K562 (cell line): ENCODE results near the gene FAM3C. TPM values are rescaled to one million over a fixed set of nuclear protein-coding genes. Genes with fewer than 3 reads are reported as not detected.

Experiments used
- C11orf30 ChIP-seq: fragments of 450-650 bp; IDR thresholded peaks from 2 replicates; pipeline ENCODE4 v1.6.1; 2016; ENCODE audit warnings: low read depth, mild to moderate bottlenecking
- CXXC5 ChIP-seq: fragments of 250-450 bp; sonication (Bioruptor Pico); IDR thresholded peaks from 2 replicates; pipeline ENCODE4 v1.8.0; 2022; ENCODE audit warnings: inconsistent platforms, mild to moderate bottlenecking, moderate library complexity
- ETV5 ChIP-seq: sonication (generic); formaldehyde crosslinking; IDR thresholded peaks from 2 replicates; pipeline ENCODE4 v1.4.0; 2020; ENCODE audit warnings: low read depth, mild to moderate bottlenecking, missing genetic modification reagents
- GABPA ChIP-seq: fragments of 200-800 bp; sonication (Bioruptor generic); conservative IDR thresholded peaks from 2 replicates; pipeline ENCODE4 v1.6.1; 2016; ENCODE audit warnings: low read depth, missing genetic modification characterization, missing compliant biosample characterization
- KLF6 ChIP-seq: fragments of 250-450 bp; sonication (Bioruptor Pico); IDR thresholded peaks from 2 replicates; pipeline ENCODE4 v1.4.0; 2020; ENCODE audit warnings: mild to moderate bottlenecking, moderate library complexity, borderline replicate concordance
- NCOA4 ChIP-seq: fragments of 450-650 bp; IDR thresholded peaks from 2 replicates; pipeline ENCODE4 v1.6.1; 2018; ENCODE audit warnings: mild to moderate bottlenecking; ENCODE audit not compliant: partially characterized antibody
- NEUROD1 ChIP-seq: fragments of 150-350 bp; IDR thresholded peaks from 2 replicates; pipeline ENCODE4 v1.6.1; 2014; ENCODE audit warnings: borderline replicate concordance, low read length, low read depth; ENCODE audit not compliant: partially characterized antibody
- NFE2L1 ChIP-seq: fragments of 450-650 bp; IDR thresholded peaks from 2 replicates; pipeline ENCODE4 v1.6.1; 2016; ENCODE audit warnings: missing genetic modification characterization, low read depth, mild to moderate bottlenecking, missing compliant biosample characterization, moderate library complexity, borderline replicate concordance
- NR2C1 ChIP-seq, 2 experiments: fragments of 450-650 bp; IDR thresholded peaks; 2 replicates each; pipeline ENCODE4 v1.6.1; 2017; ENCODE audit warnings: mild to moderate bottlenecking in 2 of 2, antibody characterized with exemption in 1 of 2, inconsistent platforms in 1 of 2, missing compliant biosample characterization in 1 of 2, missing genetic modification characterization in 1 of 2
- SOX6 ChIP-seq: fragments of 450-650 bp; IDR thresholded peaks from 2 replicates; pipeline ENCODE4 v1.6.1; 2014; ENCODE audit warnings: mild to moderate bottlenecking
- TAF15 ChIP-seq: fragments of 200-400 bp; formaldehyde crosslinking; IDR thresholded peaks from 2 replicates; pipeline ENCODE4 v1.6.1; 2017; ENCODE audit warnings: mild to moderate bottlenecking, low read depth, low read length, moderate library complexity
- TGIF2 ChIP-seq: sonication (generic); formaldehyde crosslinking; IDR thresholded peaks from 2 replicates; pipeline ENCODE4 v1.8.1; 2022; ENCODE audit warnings: mild to moderate bottlenecking, missing genetic modification reagents, moderate library complexity
- ZEB2 ChIP-seq: fragments of 450-650 bp; IDR thresholded peaks from 2 replicates; pipeline ENCODE4 v1.6.1; 2016
- ZNF133 ChIP-seq: fragments of 250-450 bp; sonication (Bioruptor Pico); IDR thresholded peaks from 2 replicates; pipeline ENCODE4 v1.4.0; 2020; ENCODE audit warnings: mild to moderate bottlenecking
- ZNF445 ChIP-seq: fragments of 250-450 bp; sonication (Bioruptor Pico); IDR thresholded peaks from 2 replicates; pipeline ENCODE4 v1.4.0; 2020; ENCODE audit warnings: low read depth, mild to moderate bottlenecking, moderate library complexity
- ZNF778 ChIP-seq: fragments of 450-650 bp; formaldehyde crosslinking; IDR thresholded peaks from 2 replicates; pipeline ENCODE4 v1.4.0; 2020; ENCODE audit warnings: mild to moderate bottlenecking, moderate library complexity
- ZNF830 ChIP-seq: fragments of 250-450 bp; sonication (Bioruptor Pico); IDR thresholded peaks from 2 replicates; pipeline ENCODE4 v1.5.0; 2021; ENCODE audit warnings: mild to moderate bottlenecking
- polyA plus RNA-seq, 8 experiments: library from polyadenylated mRNA; depleted of rRNA in 4 of 8; stranded (reverse) in 5 of 8; unstranded in 3 of 8; fragments of >200 nt; fragmentation: Nextera tagmentation in 2 of 8; fragmentation: Illumina TruSeq in 1 of 8; extraction: Ambion mirVana in 2 of 8; extraction: Trizol in 1 of 8; gene quantifications; 2 replicates each; pipeline versions ENCODE4 v1.2.1 to v1.2.3, GENCODE V29; 2011 to 2014; ENCODE audit warnings: inconsistent platforms in 1 of 8, missing spikeins in 1 of 8
- total RNA-seq, 7 experiments: library from RNA; depleted of rRNA in 6 of 7; stranded (reverse); fragments of >200 nt in 6 of 7; fragmentation: Illumina TruSeq in 2 of 7; extraction: Trizol in 2 of 7; gene quantifications; 2 replicates each; pipeline versions ENCODE4 v1.2.1 to v1.2.3, GENCODE V29; 2011 to 2021; ENCODE audit warnings: low replicate concordance in 1 of 7
- TF ChIP-seq, protein P1 (sequence below): fragments of 450-650 bp; IDR thresholded peaks from 2 replicates; pipeline ENCODE4 v1.6.1; 2016; ENCODE audit warnings: antibody characterized with exemption
- TF ChIP-seq, protein P2 (sequence below): fragments of 250-450 bp; sonication (Bioruptor Pico); IDR thresholded peaks from 2 replicates; pipeline ENCODE4 v1.8.0; 2021; ENCODE audit warnings: moderate library complexity, mild to moderate bottlenecking, inconsistent platforms
- TF ChIP-seq, protein P3 (sequence below): IDR thresholded peaks from 2 replicates; pipeline ENCODE4 v1.6.1; 2016; ENCODE audit warnings: missing genetic modification characterization, missing compliant biosample characterization
- TF ChIP-seq, protein P4 (sequence below): fragments of 200-800 bp; sonication (Bioruptor generic); IDR thresholded peaks from 2 replicates; pipeline ENCODE4 v1.6.1; 2017; ENCODE audit warnings: missing genetic modification characterization, missing compliant biosample characterization
- TF ChIP-seq, protein P5 (sequence below): fragments of 250-450 bp; sonication (Bioruptor Pico); IDR thresholded peaks from 2 replicates; pipeline ENCODE4 v1.8.0; 2022; ENCODE audit warnings: inconsistent platforms, mild to moderate bottlenecking, moderate library complexity, borderline replicate concordance

Gene FAM3C
- total and polyA plus RNA-seq, 9 of the 15 experiments (the other 6 are each of a cell fraction or from before 2014, with no cell fraction given), result 10.6 to 42.6 (median 30.0) TPM

DNA sequence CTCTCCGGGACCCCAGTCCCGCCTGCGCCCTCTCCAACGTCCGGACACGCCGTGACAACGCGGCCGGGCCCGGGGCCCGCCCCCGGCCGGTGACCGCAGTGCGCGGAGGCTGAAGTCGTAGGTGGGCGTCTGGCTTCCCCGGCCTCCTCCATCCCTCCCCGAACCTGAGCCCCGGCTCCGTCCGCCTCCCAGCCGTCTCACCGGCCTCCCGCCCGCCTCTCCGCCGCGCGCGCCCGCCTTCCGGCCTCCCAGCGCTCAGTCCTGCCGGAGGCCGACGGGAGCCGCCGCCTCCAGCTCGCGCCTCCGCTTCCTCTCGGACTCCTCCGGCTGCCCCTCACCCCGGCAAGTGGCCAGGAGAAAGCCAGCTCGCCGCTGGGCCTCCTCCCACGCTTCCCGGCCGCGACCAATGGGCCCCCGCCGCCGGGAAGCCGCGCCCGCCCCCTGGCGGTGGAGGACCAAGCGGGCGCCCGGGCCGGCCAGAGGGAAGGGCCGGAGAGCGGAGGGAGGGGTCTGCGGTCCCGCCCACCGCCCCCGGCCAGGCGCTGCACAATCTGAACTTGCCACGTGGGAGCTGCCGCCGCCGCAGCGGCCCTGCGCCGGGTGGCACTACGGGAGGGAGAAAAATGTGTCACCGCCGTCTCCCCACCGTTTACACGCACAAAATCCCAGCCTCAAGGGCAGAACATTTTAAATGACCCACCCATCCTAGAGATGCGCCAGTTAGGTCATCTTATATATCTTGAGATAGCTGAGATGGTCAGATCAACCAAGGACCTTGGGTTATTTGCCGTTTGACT is at the start of gene FAM3C (continued):
- TF ChIP-seq, protein P1, sequence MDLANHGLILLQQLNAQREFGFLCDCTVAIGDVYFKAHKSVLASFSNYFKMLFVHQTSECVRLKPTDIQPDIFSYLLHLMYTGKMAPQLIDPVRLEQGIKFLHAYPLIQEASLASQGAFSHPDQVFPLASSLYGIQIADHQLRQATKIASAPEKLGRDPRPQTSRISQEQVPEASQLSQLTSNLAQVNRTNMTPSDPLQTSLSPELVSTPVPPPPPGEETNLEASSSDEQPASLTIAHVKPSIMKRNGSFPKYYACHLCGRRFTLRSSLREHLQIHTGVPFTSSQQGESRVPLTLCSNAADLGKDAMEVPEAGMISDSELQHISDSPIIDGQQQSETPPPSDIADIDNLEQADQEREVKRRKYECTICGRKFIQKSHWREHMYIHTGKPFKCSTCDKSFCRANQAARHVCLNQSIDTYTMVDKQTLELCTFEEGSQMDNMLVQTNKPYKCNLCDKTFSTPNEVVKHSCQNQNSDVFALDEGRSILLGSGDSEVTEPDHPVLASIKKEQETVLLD, result peak; percentile 53; the same call in 1 of the 2 replicates
- TF ChIP-seq NR2C1 (IDR thresholded peaks at IDR 0.05) (no peak; the same call in 1 of the 2 replicates), NR2C1 (tag; IDR thresholded peaks at IDR 0.05) (peak; percentile 21; the same call in 1 of the 2 replicates), C11orf30 (peak; percentile 58), NEUROD1 (peak; percentile 92), ZNF778 (CRISPR knock-in tag) (no peak), ZNF830 (peak; percentile 81; the same call in 1 of the 2 replicates), ZNF133 (CRISPR knock-in tag) (no peak), NFE2L1 (tag) (no peak), TGIF2 (peak; percentile 96), ZEB2 (no peak), ETV5 (CRISPR knock-in tag) (peak; percentile 74), CXXC5 (CRISPR knock-in tag) (peak; percentile 98), SOX6 (peak; percentile 85), ZNF445 (CRISPR knock-in tag) (no peak), GABPA (tag) (peak; percentile 75), KLF6 (CRISPR knock-in tag) (no peak), NCOA4 (no peak), TAF15 (no peak)
- TF ChIP-seq, protein P2, sequence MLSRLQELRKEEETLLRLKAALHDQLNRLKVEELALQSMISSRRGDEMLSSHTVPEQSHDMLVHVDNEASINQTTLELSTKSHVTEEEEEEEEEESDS (CRISPR knock-in tag), result no peak
- TF ChIP-seq, protein P3, sequence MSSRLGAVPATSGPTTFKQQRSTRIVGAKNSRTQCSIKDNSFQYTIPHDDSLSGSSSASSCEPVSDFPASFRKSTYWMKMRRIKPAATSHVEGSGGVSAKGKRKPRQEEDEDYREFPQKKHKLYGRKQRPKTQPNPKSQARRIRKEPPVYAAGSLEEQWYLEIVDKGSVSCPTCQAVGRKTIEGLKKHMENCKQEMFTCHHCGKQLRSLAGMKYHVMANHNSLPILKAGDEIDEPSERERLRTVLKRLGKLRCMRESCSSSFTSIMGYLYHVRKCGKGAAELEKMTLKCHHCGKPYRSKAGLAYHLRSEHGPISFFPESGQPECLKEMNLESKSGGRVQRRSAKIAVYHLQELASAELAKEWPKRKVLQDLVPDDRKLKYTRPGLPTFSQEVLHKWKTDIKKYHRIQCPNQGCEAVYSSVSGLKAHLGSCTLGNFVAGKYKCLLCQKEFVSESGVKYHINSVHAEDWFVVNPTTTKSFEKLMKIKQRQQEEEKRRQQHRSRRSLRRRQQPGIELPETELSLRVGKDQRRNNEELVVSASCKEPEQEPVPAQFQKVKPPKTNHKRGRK, result no peak
- TF ChIP-seq, protein P4, sequence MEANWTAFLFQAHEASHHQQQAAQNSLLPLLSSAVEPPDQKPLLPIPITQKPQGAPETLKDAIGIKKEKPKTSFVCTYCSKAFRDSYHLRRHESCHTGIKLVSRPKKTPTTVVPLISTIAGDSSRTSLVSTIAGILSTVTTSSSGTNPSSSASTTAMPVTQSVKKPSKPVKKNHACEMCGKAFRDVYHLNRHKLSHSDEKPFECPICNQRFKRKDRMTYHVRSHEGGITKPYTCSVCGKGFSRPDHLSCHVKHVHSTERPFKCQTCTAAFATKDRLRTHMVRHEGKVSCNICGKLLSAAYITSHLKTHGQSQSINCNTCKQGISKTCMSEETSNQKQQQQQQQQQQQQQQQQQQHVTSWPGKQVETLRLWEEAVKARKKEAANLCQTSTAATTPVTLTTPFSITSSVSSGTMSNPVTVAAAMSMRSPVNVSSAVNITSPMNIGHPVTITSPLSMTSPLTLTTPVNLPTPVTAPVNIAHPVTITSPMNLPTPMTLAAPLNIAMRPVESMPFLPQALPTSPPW (CRISPR knock-in tag), result peak; percentile 97
- TF ChIP-seq, protein P5, sequence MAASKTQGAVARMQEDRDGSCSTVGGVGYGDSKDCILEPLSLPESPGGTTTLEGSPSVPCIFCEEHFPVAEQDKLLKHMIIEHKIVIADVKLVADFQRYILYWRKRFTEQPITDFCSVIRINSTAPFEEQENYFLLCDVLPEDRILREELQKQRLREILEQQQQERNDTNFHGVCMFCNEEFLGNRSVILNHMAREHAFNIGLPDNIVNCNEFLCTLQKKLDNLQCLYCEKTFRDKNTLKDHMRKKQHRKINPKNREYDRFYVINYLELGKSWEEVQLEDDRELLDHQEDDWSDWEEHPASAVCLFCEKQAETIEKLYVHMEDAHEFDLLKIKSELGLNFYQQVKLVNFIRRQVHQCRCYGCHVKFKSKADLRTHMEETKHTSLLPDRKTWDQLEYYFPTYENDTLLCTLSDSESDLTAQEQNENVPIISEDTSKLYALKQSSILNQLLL (CRISPR knock-in tag), result no peak
